ENCODE measurements around the gene ESPN.

The ESPN gene

DNA sequence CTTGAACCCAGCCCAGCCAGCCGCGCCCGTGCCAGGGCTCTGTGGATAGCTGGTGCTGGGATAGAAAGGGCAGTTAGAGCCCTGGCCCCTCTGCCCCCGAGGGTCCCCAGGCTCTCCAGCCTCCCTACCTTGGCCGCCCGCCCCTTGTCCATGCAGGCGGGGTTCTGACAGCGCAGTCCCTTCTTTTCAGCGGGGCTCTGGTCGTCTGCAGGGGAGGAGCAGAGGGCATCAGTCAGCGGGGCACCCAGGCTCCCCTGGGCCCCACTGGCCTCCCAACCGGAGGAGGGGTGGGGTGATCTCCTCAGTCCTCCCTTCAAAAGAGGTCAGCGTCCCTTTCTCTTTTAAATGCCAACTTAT, 71.8 kb downstream of the ESPN start:
- peak overlapping the region in 3 of 5 donors; percentile 3 to 64 (median 55) for H3K9ac ChIP-seq (ENCODE audit: low read length in 5 of 5)
- H3K27me3 ChIP-seq (ENCODE audit: control insufficient read depth in 5 of 5, insufficient read depth in 4 of 5, low read length in 5 of 5): peaks cover 0 to 4% (median 0%) of the 10 kb centered on the region in 5 donors
- peaks cover 8 to 87% (median 70%) of the 10 kb centered on the region in 5 donors for H3K4me1 ChIP-seq (ENCODE audit: control insufficient read depth in 5 of 5, insufficient read depth in 5 of 5, low read length in 5 of 5)
- H3K27ac ChIP-seq (ENCODE audit: low read depth, low read length): no peak overlapping the region
- peak overlapping the region; percentile 45 to 63 (median 55) for H3K4me3 ChIP-seq (ENCODE audit: low read depth in 1 of 5, low read length in 5 of 5)
- H3K36me3 ChIP-seq (ENCODE audit: control insufficient read depth in 5 of 5, insufficient read depth in 5 of 5, low read length in 5 of 5): no peaks in the 10 kb centered on the region
- H3K9me3 ChIP-seq (ENCODE audit: control insufficient read depth in 5 of 5, low read length in 5 of 5): no peaks in the 10 kb centered on the region

GRCh38 chr1:6496890-6497214, 72.3 kb downstream of the ESPN start:
- Histone ChIP-seq H3K4me3 (ENCODE audit: low read depth in 1 of 5, low read length in 5 of 5) (peak overlapping the region; percentile 45 to 63 (median 55)), H3K9ac (ENCODE audit: low read length in 5 of 5) (peak overlapping the region in 3 of 5 donors; percentile 3 to 64 (median 55)), H3K27me3 (ENCODE audit: control insufficient read depth in 5 of 5, insufficient read depth in 4 of 5, low read length in 5 of 5) (peaks cover 0 to 3% (median 0%) of the 10 kb centered on the region in 5 donors), H3K36me3 (ENCODE audit: control insufficient read depth in 5 of 5, insufficient read depth in 5 of 5, low read length in 5 of 5) (no peaks in the 10 kb centered on the region), H3K27ac (ENCODE audit: low read depth, low read length) (no peak overlapping the region), H3K4me1 (ENCODE audit: control insufficient read depth in 5 of 5, insufficient read depth in 5 of 5, low read length in 5 of 5) (peaks cover 13 to 88% (median 70%) of the 10 kb centered on the region in 5 donors), H3K9me3 (ENCODE audit: control insufficient read depth in 5 of 5, low read length in 5 of 5) (no peaks in the 10 kb centered on the region)

DNA sequence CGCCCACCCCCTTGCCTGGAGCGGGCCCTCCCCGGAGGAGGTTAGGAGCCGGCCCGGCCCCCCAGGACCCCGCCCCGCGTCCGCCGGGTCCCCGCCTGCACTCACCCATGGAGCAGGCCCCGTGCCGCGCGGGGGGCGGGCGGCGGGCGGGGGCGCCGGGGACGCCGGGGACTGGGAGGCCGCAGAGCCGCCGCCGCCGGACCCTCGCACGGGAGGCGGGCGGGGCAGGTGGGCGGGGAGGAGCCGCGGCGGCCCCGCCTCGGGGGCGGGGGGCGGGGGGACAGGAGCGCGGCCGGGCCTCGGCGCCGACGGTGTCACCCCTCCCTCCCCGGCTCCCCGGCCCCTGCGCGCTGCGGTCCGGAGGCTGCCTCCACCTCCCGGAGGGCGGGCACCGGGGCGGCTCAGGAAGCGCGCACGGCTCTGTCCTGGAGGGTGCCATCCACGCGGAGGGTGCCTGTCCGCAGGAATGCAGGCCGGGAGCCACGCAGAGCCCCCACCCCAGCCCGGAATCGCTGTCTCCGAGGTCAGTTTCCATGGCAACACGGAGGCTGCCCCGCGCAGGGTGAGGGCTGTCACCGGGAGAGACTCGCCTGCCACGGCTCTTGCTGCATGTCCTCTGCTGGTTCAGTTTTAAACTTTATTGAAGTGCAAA, 72.8 kb downstream of the ESPN start:
- Histone ChIP-seq H3K4me1 (ENCODE audit: control insufficient read depth in 5 of 5, insufficient read depth in 5 of 5, low read length in 5 of 5) (peaks cover 17 to 88% (median 70%) of the 10 kb centered on the region in 5 donors), H3K4me3 (ENCODE audit: low read depth in 1 of 5, low read length in 5 of 5) (peak overlapping the region in 4 of 5 donors; percentile 58 to 77 (median 69)), H3K27ac (ENCODE audit: low read depth, low read length) (no peak overlapping the region), H3K36me3 (ENCODE audit: control insufficient read depth in 5 of 5, insufficient read depth in 5 of 5, low read length in 5 of 5) (no peaks in the 10 kb centered on the region), H3K9ac (ENCODE audit: low read length in 5 of 5) (peak overlapping the region in 3 of 5 donors; percentile 55 to 64 (median 61)), H3K9me3 (ENCODE audit: control insufficient read depth in 5 of 5, low read length in 5 of 5) (no peaks in the 10 kb centered on the region), H3K27me3 (ENCODE audit: control insufficient read depth in 5 of 5, insufficient read depth in 4 of 5, low read length in 5 of 5) (peaks cover 0 to 3% (median 0%) of the 10 kb centered on the region in 5 donors)

DNA sequence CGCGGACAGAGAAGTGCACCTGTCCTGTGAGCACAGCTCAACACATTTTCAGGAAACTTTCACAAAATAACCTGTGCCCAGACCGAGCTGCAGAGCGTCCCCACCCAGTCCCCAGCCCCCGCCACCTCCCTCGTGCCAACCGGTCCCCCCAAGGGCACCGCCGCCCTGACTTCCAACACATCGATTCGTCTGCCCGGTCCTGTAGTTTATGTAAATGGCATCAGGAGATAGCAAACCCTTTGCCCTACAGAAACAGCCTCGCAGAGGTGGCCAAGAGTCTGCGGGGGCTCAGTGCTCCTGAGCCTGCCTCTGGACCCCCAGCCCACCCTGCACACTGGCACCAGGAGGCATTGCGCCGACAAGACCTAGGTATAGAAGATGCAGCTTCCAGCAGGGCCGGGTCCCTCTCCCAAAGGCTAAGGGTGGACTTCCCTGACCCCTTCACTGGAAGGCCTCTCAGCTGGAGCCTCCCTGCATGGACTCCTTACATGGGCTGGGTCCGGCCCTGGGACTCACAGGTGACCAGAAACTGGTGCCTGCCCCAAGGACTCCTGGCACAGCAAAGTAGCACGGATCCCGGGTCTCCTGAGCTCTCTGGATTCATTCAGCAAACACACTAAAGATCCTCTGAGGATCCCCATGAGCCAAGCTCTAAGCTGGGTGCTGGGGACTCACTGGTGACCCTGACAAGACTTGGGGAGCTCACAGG, 73.4 kb downstream of the ESPN start:
- H3K27ac ChIP-seq (ENCODE audit: low read depth, low read length): peak overlapping the region; percentile 46
- no peaks in the 10 kb centered on the region for H3K9me3 ChIP-seq (ENCODE audit: control insufficient read depth in 5 of 5, low read length in 5 of 5)
- peak overlapping the region in 4 of 5 donors; percentile 56 to 77 (median 69) for H3K4me3 ChIP-seq (ENCODE audit: low read depth in 1 of 5, low read length in 5 of 5)
- H3K27me3 ChIP-seq (ENCODE audit: control insufficient read depth in 5 of 5, insufficient read depth in 4 of 5, low read length in 5 of 5): peaks cover 0 to 3% (median 0%) of the 10 kb centered on the region in 5 donors
- H3K36me3 ChIP-seq (ENCODE audit: control insufficient read depth in 5 of 5, insufficient read depth in 5 of 5, low read length in 5 of 5): no peaks in the 10 kb centered on the region
- H3K9ac ChIP-seq (ENCODE audit: low read length in 5 of 5): peak overlapping the region in 3 of 5 donors; percentile 51 to 70 (median 61)
- H3K4me1 ChIP-seq (ENCODE audit: control insufficient read depth in 5 of 5, insufficient read depth in 5 of 5, low read length in 5 of 5): peaks cover 17 to 88% (median 71%) of the 10 kb centered on the region in 5 donors

DNA sequence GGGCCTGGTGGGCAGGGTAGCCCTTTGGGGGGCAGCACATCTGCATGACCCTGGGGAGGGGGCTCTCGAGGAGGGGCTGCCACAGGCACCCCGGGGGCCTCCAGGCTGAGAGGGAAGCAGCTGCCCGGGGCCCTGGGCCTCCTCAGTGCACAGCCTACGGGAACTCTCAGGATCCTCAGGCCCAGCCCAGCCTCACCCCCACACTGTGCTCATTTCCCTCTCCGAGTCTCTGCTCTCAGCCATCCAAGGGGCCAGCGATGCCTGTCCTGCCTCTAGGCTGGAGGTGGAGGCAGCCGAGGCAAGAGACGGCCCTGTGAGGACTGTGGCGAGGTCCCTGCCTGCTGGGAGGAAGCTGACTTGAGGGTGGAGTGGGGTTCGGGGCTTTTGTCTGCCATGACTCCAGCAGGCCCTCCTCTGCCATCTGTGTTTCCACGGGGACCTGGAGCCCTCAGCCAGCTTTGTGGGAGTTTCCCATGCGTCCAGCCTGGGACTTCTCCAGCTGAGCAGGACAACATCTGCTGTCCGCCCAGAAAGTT, 74.1 kb downstream of the ESPN start:
- peak overlapping the region; percentile 46 for H3K27ac ChIP-seq (ENCODE audit: low read depth, low read length)
- H3K27me3 ChIP-seq (ENCODE audit: control insufficient read depth in 5 of 5, insufficient read depth in 4 of 5, low read length in 5 of 5): peaks cover 0 to 3% (median 0%) of the 10 kb centered on the region in 5 donors
- peaks cover 17 to 83% (median 73%) of the 10 kb centered on the region in 5 donors for H3K4me1 ChIP-seq (ENCODE audit: control insufficient read depth in 5 of 5, insufficient read depth in 5 of 5, low read length in 5 of 5)
- H3K36me3 ChIP-seq (ENCODE audit: control insufficient read depth in 5 of 5, insufficient read depth in 5 of 5, low read length in 5 of 5): no peaks in the 10 kb centered on the region
- peak overlapping the region in 2 of 5 donors; percentile 16 to 70 for H3K9ac ChIP-seq (ENCODE audit: low read length in 5 of 5)
- no peaks in the 10 kb centered on the region for H3K9me3 ChIP-seq (ENCODE audit: control insufficient read depth in 5 of 5, low read length in 5 of 5)
- no peak overlapping the region for H3K4me3 ChIP-seq (ENCODE audit: low read depth in 1 of 5, low read length in 5 of 5)

- Histone ChIP-seq H3K4me1 (ENCODE audit: control insufficient read depth in 5 of 5, insufficient read depth in 5 of 5, low read length in 5 of 5) (peaks cover 17 to 87% (median 73%) of the 10 kb centered on the region in 5 donors), H3K27ac (ENCODE audit: low read depth, low read length) (peak overlapping the region; percentile 46), H3K9ac (ENCODE audit: low read length in 5 of 5) (peak overlapping the region in 1 of 5 donors; percentile 70), H3K9me3 (ENCODE audit: control insufficient read depth in 5 of 5, low read length in 5 of 5) (no peaks in the 10 kb centered on the region), H3K27me3 (ENCODE audit: control insufficient read depth in 5 of 5, insufficient read depth in 4 of 5, low read length in 5 of 5) (peaks cover 0 to 3% (median 0%) of the 10 kb centered on the region in 5 donors), H3K36me3 (ENCODE audit: control insufficient read depth in 5 of 5, insufficient read depth in 5 of 5, low read length in 5 of 5) (no peaks in the 10 kb centered on the region), H3K4me3 (ENCODE audit: low read depth in 1 of 5, low read length in 5 of 5) (no peak overlapping the region)
These were observed 74.7 kb downstream of the ESPN start for GRCh38 chr1:6499296-6499695.

- Histone ChIP-seq H3K36me3 (ENCODE audit: control insufficient read depth in 5 of 5, insufficient read depth in 5 of 5, low read length in 5 of 5) (no peaks in the 10 kb centered on the region), H3K4me1 (ENCODE audit: control insufficient read depth in 5 of 5, insufficient read depth in 5 of 5, low read length in 5 of 5) (peaks cover 17 to 89% (median 68%) of the 10 kb centered on the region in 5 donors), H3K9me3 (ENCODE audit: control insufficient read depth in 5 of 5, low read length in 5 of 5) (no peaks in the 10 kb centered on the region), H3K27me3 (ENCODE audit: control insufficient read depth in 5 of 5, insufficient read depth in 4 of 5, low read length in 5 of 5) (peaks cover 0 to 3% (median 0%) of the 10 kb centered on the region in 5 donors), H3K4me3 (ENCODE audit: low read depth in 1 of 5, low read length in 5 of 5) (peak overlapping the region in 1 of 5 donors; percentile 22), H3K9ac (ENCODE audit: low read length in 5 of 5) (peak overlapping the region in 1 of 5 donors; percentile 18), H3K27ac (ENCODE audit: low read depth, low read length) (peak overlapping the region; percentile 58)
These were observed 76.1 kb downstream of the ESPN start for GRCh38 chr1:6500544-6501278.

GRCh38 chr1:6501279-6501813, 76.8 kb downstream of the ESPN start:
- Histone ChIP-seq H3K27me3 (ENCODE audit: control insufficient read depth in 5 of 5, insufficient read depth in 4 of 5, low read length in 5 of 5) (peaks cover 0 to 3% (median 0%) of the 10 kb centered on the region in 5 donors), H3K27ac (ENCODE audit: low read depth, low read length) (peak overlapping the region; percentile 58), H3K9me3 (ENCODE audit: control insufficient read depth in 5 of 5, low read length in 5 of 5) (no peaks in the 10 kb centered on the region), H3K9ac (ENCODE audit: low read length in 5 of 5) (peak overlapping the region in 1 of 5 donors; percentile 18), H3K4me1 (ENCODE audit: control insufficient read depth in 5 of 5, insufficient read depth in 5 of 5, low read length in 5 of 5) (peaks cover 17 to 88% (median 62%) of the 10 kb centered on the region in 5 donors), H3K36me3 (ENCODE audit: control insufficient read depth in 5 of 5, insufficient read depth in 5 of 5, low read length in 5 of 5) (no peaks in the 10 kb centered on the region), H3K4me3 (ENCODE audit: low read depth in 1 of 5, low read length in 5 of 5) (peak overlapping the region in 1 of 5 donors; percentile 5)

DNA sequence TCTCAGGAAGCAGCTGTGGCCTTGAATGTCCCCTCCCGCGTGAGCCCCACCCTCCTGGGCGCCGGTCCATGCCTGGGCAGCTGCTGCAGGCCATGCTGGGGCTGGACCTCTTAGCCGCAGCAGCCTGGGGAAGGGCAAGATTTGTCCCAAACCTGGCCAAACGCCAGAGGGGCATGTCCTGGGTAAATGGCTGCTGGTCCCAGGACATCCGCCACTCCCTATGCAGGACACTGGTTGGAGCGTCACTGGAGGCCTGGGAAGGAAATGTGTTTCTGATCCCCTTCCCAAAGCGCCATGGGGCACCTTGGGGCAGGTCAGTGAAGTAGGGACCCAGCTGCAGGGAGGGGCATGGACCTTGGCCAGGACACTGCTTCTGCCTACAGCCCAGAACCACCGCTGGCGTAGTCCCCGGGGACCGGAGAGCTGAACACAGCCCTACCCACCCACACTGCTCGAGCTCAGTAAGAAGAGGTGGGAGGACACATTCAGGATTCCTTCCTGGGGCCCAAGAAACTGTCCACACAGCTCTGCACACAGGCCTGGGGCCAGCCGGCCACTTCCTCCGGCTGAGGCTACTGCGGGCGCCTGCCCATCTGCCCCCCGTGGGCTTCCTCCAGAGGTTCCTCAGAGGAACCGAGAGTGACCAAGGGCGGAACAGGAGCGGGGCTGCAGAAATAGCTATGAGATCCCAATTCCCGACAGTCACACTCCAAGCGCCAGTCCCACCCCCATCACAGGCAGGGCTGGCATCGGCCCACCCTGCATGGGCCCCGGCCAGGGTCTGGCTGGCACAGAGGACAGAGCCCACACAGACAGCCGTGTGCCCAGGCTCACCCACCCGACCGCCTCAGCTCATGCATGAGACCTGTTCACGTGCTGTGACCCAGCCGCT, 77.7 kb downstream of the ESPN start:
- H3K4me3 ChIP-seq (ENCODE audit: low read depth in 1 of 5, low read length in 5 of 5): peak overlapping the region in 2 of 5 donors; percentile 9 to 38
- no peaks in the 10 kb centered on the region for H3K36me3 ChIP-seq (ENCODE audit: control insufficient read depth in 5 of 5, insufficient read depth in 5 of 5, low read length in 5 of 5)
- H3K27ac ChIP-seq (ENCODE audit: low read depth, low read length): peak overlapping the region; percentile 30
- peaks cover 0 to 3% (median 0%) of the 10 kb centered on the region in 5 donors for H3K27me3 ChIP-seq (ENCODE audit: control insufficient read depth in 5 of 5, insufficient read depth in 4 of 5, low read length in 5 of 5)
- H3K4me1 ChIP-seq (ENCODE audit: control insufficient read depth in 5 of 5, insufficient read depth in 5 of 5, low read length in 5 of 5): peaks cover 17 to 90% (median 64%) of the 10 kb centered on the region in 5 donors
- H3K9ac ChIP-seq (ENCODE audit: low read length in 5 of 5): no peak overlapping the region
- H3K9me3 ChIP-seq (ENCODE audit: control insufficient read depth in 5 of 5, low read length in 5 of 5): no peaks in the 10 kb centered on the region

All from subcutaneous abdominal adipose tissue (tissue), 5 donors.